NCI-H526 (cell line): Measurements from ENCODE around the gene GLDN.

Experiments used
- DNase-seq, 2 experiments: peaks; one replicate each; lab custom pipeline; 2025; lab: John Stamatoyannopoulos, UW

Gene GLDN

GRCh38 chr15:51322621-51323296 lies 18.7 kb upstream of the GLDN start:
- no peak for DNase-seq

- no peak for DNase-seq
Observed at GRCh38 chr15:51323749-51324148, 17.7 kb upstream of the GLDN start.

GRCh38 chr15:51325167-51325566 lies 16.3 kb upstream of the GLDN start:
- DNase-seq: no peak

GRCh38 chr15:51327081-51327480 lies 14.4 kb upstream of the GLDN start:
- no peak for DNase-seq

GRCh38 chr15:51328926-51329325 lies 12.5 kb upstream of the GLDN start:
- DNase-seq: no peak

- DNase-seq: no peak
Observed at GRCh38 chr15:51331141-51331540, 10.3 kb upstream of the GLDN start.

GRCh38 chr15:51332206-51333147 lies 9.0 kb upstream of the GLDN start:
- no peak for DNase-seq

GRCh38 chr15:51333571-51333970 lies 7.9 kb upstream of the GLDN start:
- no peak for DNase-seq

- no peak for DNase-seq
Observed at GRCh38 chr15:51334011-51334451, 7.4 kb upstream of the GLDN start.

- DNase-seq: no peak
Observed at GRCh38 chr15:51335087-51335486, 6.4 kb upstream of the GLDN start.

- no peak for DNase-seq
Observed at GRCh38 chr15:51335538-51336410, 5.7 kb upstream of the GLDN start.

GRCh38 chr15:51338496-51338895 lies 3.0 kb upstream of the GLDN start, which contains the start of gene CYP19A1:
Gene CYP19A1 (minus strand): TSS chr15:51338596. CDS start chr15:51242912, 95,684 bp downstream.
- DNase-seq: no peak

GRCh38 chr15:51342227-51342999 lies 958 bp downstream of the GLDN start:
- DNase-seq: peak in 1 of 2 experiments; percentile 56

- no peak for DNase-seq
Observed at GRCh38 chr15:51343466-51343865, 2.0 kb downstream of the GLDN start.

- DNase-seq: no peak
Observed at GRCh38 chr15:51346136-51346535, 4.7 kb downstream of the GLDN start.

- DNase-seq: no peak
Observed at GRCh38 chr15:51348688-51349087, 7.2 kb downstream of the GLDN start.

GRCh38 chr15:51349156-51349844 lies 7.8 kb downstream of the GLDN start:
- DNase-seq: no peak

- peak; percentile 8 to 55 for DNase-seq
Observed at GRCh38 chr15:51350723-51351122, 9.3 kb downstream of the GLDN start.

GRCh38 chr15:51353976-51354375 lies 12.5 kb downstream of the GLDN start:
- no peak for DNase-seq

- DNase-seq: no peak
Observed at GRCh38 chr15:51355096-51355495, 13.6 kb downstream of the GLDN start.

- no peak for DNase-seq
Observed at GRCh38 chr15:51356147-51356546, 14.7 kb downstream of the GLDN start.
